ENCODE results near the gene POLE3. TPM values are rescaled to one million over a fixed set of nuclear protein-coding genes. Genes with fewer than 3 reads are reported as not detected.

Gene POLE3
- total RNA-seq, 1 donor from 2014 or later: 28.7 TPM

GRCh38 chr9:113364951-113365350 is 45.5 kb downstream of the POLE3 start:
- Mint-ChIP-seq H3K4me3 (ENCODE audit: unreplicated experiment) (no peak overlapping the region), H3K9me3 (ENCODE audit: unreplicated experiment) (no peaks in the 10 kb centered on the region), H3K36me3 (ENCODE audit: low read depth, unreplicated experiment) (peaks cover 3% of the 10 kb centered on the region), H3K27me3 (ENCODE audit: unreplicated experiment) (peaks cover 2% of the 10 kb centered on the region), H3K4me1 (ENCODE audit: unreplicated experiment) (no peaks in the 10 kb centered on the region), H3K27ac (ENCODE audit: unreplicated experiment) (no peak overlapping the region)
- no peak for DNase-seq (ENCODE audit: low spot score)
- TF ChIP-seq CTCF (IDR thresholded peaks at IDR 0.05; ENCODE audit: unreplicated experiment): no peak

GRCh38 chr9:113363336-113363735 is 47.1 kb downstream of the POLE3 start:
- no peak for TF ChIP-seq CTCF (IDR thresholded peaks at IDR 0.05; ENCODE audit: unreplicated experiment)
- DNase-seq (ENCODE audit: low spot score): no peak
- no peak overlapping the region for H3K27ac Mint-ChIP-seq (ENCODE audit: unreplicated experiment)
- H3K4me3 Mint-ChIP-seq (ENCODE audit: unreplicated experiment): no peak overlapping the region
- H3K4me1 Mint-ChIP-seq (ENCODE audit: unreplicated experiment): no peaks in the 10 kb centered on the region
- peaks cover 3% of the 10 kb centered on the region for H3K36me3 Mint-ChIP-seq (ENCODE audit: low read depth, unreplicated experiment)
- H3K9me3 Mint-ChIP-seq (ENCODE audit: unreplicated experiment): no peaks in the 10 kb centered on the region
- H3K27me3 Mint-ChIP-seq (ENCODE audit: unreplicated experiment): peaks cover 2% of the 10 kb centered on the region

- H3K4me3 Mint-ChIP-seq (ENCODE audit: unreplicated experiment): no peak overlapping the region
- H3K4me1 Mint-ChIP-seq (ENCODE audit: unreplicated experiment): no peaks in the 10 kb centered on the region
- DNase-seq (ENCODE audit: low spot score): no peak
- no peak for TF ChIP-seq CTCF (IDR thresholded peaks at IDR 0.05; ENCODE audit: unreplicated experiment)
- no peaks in the 10 kb centered on the region for H3K9me3 Mint-ChIP-seq (ENCODE audit: unreplicated experiment)
- H3K27ac Mint-ChIP-seq (ENCODE audit: unreplicated experiment): no peak overlapping the region
- H3K27me3 Mint-ChIP-seq (ENCODE audit: unreplicated experiment): peaks cover 2% of the 10 kb centered on the region
- no peaks in the 10 kb centered on the region for H3K36me3 Mint-ChIP-seq (ENCODE audit: low read depth, unreplicated experiment)
Measured at GRCh38 chr9:113361304-113362018, 49.0 kb downstream of the POLE3 start.

GRCh38 chr9:113360242-113360842 is 50.1 kb downstream of the POLE3 start:
- Mint-ChIP-seq H3K27ac (ENCODE audit: unreplicated experiment) (no peak overlapping the region), H3K27me3 (ENCODE audit: unreplicated experiment) (peaks cover 2% of the 10 kb centered on the region), H3K4me3 (ENCODE audit: unreplicated experiment) (no peak overlapping the region), H3K4me1 (ENCODE audit: unreplicated experiment) (no peaks in the 10 kb centered on the region), H3K9me3 (ENCODE audit: unreplicated experiment) (no peaks in the 10 kb centered on the region), H3K36me3 (ENCODE audit: low read depth, unreplicated experiment) (no peaks in the 10 kb centered on the region)
- no peak for DNase-seq (ENCODE audit: low spot score)
- no peak for TF ChIP-seq CTCF (IDR thresholded peaks at IDR 0.05; ENCODE audit: unreplicated experiment)

- Mint-ChIP-seq H3K27me3 (ENCODE audit: unreplicated experiment) (peaks cover 2% of the 10 kb centered on the region), H3K4me1 (ENCODE audit: unreplicated experiment) (no peaks in the 10 kb centered on the region), H3K36me3 (ENCODE audit: low read depth, unreplicated experiment) (no peaks in the 10 kb centered on the region), H3K4me3 (ENCODE audit: unreplicated experiment) (no peak overlapping the region), H3K27ac (ENCODE audit: unreplicated experiment) (no peak overlapping the region), H3K9me3 (ENCODE audit: unreplicated experiment) (no peaks in the 10 kb centered on the region)
- no peak for DNase-seq (ENCODE audit: low spot score)
- no peak for TF ChIP-seq CTCF (IDR thresholded peaks at IDR 0.05; ENCODE audit: unreplicated experiment)
Measured at GRCh38 chr9:113359385-113359784, 51.1 kb downstream of the POLE3 start.

Data from endothelial cell (in vitro differentiated cells).